Adipocyte (in vitro differentiated cells): Measurements from ENCODE around the gene HSPA5.
"Not testable (repeated sequence)": the region's sequence is repeated elsewhere in the genome, so short reads cannot be mapped to it uniquely, and the experiment has no call there.

Experiments used
- DNase-seq: peaks from one replicate; pipeline ENCODE4 v3.0.0-alpha.2; 2015; ENCODE audit warnings: low read depth
- H3K27me3 ChIP-seq: replicated peaks from 2 replicates; pipeline ENCODE4 v1.7.0; 2013; ENCODE audit warnings: mild to moderate bottlenecking, low read length, moderate library complexity; ENCODE audit not compliant: control insufficient read depth, insufficient read depth
- H3K36me3 ChIP-seq: 2 replicates; pipeline ENCODE4 v1.7.0; 2013; ENCODE audit warnings: low read length, mild to moderate bottlenecking, moderate library complexity; ENCODE audit not compliant: control insufficient read depth, insufficient read depth, severe bottlenecking
- H3K4me1 ChIP-seq: 2 replicates; pipeline ENCODE4 v1.7.0; 2013; ENCODE audit warnings: mild to moderate bottlenecking, low read length, moderate library complexity; ENCODE audit not compliant: control insufficient read depth, insufficient read depth
- H3K4me3 ChIP-seq: 2 replicates; pipeline ENCODE4 v1.7.0; 2013; ENCODE audit warnings: mild to moderate bottlenecking, low read length, moderate library complexity
- H3K9ac ChIP-seq: 2 replicates; pipeline ENCODE4 v1.7.0; 2013; ENCODE audit warnings: mild to moderate bottlenecking, low read length, moderate library complexity
- H3K9me3 ChIP-seq: 2 replicates; pipeline ENCODE4 v1.7.0; 2013; ENCODE audit warnings: mild to moderate bottlenecking, low read length, moderate library complexity; ENCODE audit not compliant: control insufficient read depth

HSPA5 gene

GRCh38 chr9:125240649-125240999 lies 519 bp downstream of the HSPA5 start:
- Histone ChIP-seq H3K4me3 (peak overlapping the region; percentile 99), H3K27me3 (no peaks in the 10 kb centered on the region), H3K9me3 (no peaks in the 10 kb centered on the region), H3K36me3 (peaks cover 44% of the 10 kb centered on the region), H3K4me1 (peaks cover 54% of the 10 kb centered on the region), H3K9ac (peak overlapping the region; percentile 96)
- DNase-seq: peak; percentile 60

GRCh38 chr9:125239631-125240597 lies 1.2 kb downstream of the HSPA5 start:
- Histone ChIP-seq H3K27me3 (no peaks in the 10 kb centered on the region), H3K9me3 (no peaks in the 10 kb centered on the region), H3K4me1 (peaks cover 59% of the 10 kb centered on the region), H3K4me3 (peak overlapping the region; percentile 99), H3K36me3 (peaks cover 51% of the 10 kb centered on the region), H3K9ac (peak overlapping the region; percentile 96)
- peak; percentile 15 for DNase-seq

- Histone ChIP-seq H3K36me3 (peaks cover 55% of the 10 kb centered on the region), H3K27me3 (no peaks in the 10 kb centered on the region), H3K9me3 (no peaks in the 10 kb centered on the region), H3K9ac (peak overlapping the region; percentile 96), H3K4me3 (peak overlapping the region; percentile 99), H3K4me1 (peaks cover 63% of the 10 kb centered on the region)
- DNase-seq: no peak
Measured at GRCh38 chr9:125238915-125239446, 2.2 kb downstream of the HSPA5 start.

GRCh38 chr9:125238127-125238914 lies 2.8 kb downstream of the HSPA5 start:
- Histone ChIP-seq H3K36me3 (peaks cover 55% of the 10 kb centered on the region), H3K4me1 (peaks cover 63% of the 10 kb centered on the region), H3K9ac (peak overlapping the region; percentile 18), H3K9me3 (no peaks in the 10 kb centered on the region), H3K4me3 (peak overlapping the region; percentile 99), H3K27me3 (no peaks in the 10 kb centered on the region)
- no peak for DNase-seq

GRCh38 chr9:125236520-125237159 lies 4.5 kb downstream of the HSPA5 start:
- H3K27me3 ChIP-seq, H3K9me3 ChIP-seq, DNase-seq: not testable (repeated sequence)
- Histone ChIP-seq H3K9ac (peak overlapping the region; percentile 60), H3K4me3 (peak overlapping the region; percentile 99), H3K36me3 (peaks cover 59% of the 10 kb centered on the region), H3K4me1 (peaks cover 52% of the 10 kb centered on the region)

- Histone ChIP-seq H3K4me1 (peaks cover 52% of the 10 kb centered on the region), H3K27me3 (no peaks in the 10 kb centered on the region), H3K36me3 (peaks cover 59% of the 10 kb centered on the region), H3K4me3 (peak overlapping the region; percentile 43), H3K9me3 (no peaks in the 10 kb centered on the region), H3K9ac (peak overlapping the region; percentile 60)
- no peak for DNase-seq
Measured at GRCh38 chr9:125235804-125236519, 5.2 kb downstream of the HSPA5 start.

- not testable (repeated sequence) for DNase-seq, H3K4me3 ChIP-seq, H3K27me3 ChIP-seq, H3K9ac ChIP-seq, H3K9me3 ChIP-seq
- H3K36me3 ChIP-seq: peaks cover 62% of the 10 kb centered on the region
- peaks cover 48% of the 10 kb centered on the region for H3K4me1 ChIP-seq
Measured at GRCh38 chr9:125234099-125234498, 7.0 kb downstream of the HSPA5 start.

GRCh38 chr9:125233678-125234077 lies 7.5 kb downstream of the HSPA5 start:
- Histone ChIP-seq H3K27me3 (no peaks in the 10 kb centered on the region), H3K36me3 (peaks cover 59% of the 10 kb centered on the region), H3K4me1 (peaks cover 44% of the 10 kb centered on the region), H3K9ac (no peak overlapping the region), H3K4me3 (no peak overlapping the region), H3K9me3 (no peaks in the 10 kb centered on the region)
- peak; percentile 90 for DNase-seq

- Histone ChIP-seq H3K27me3 (no peaks in the 10 kb centered on the region), H3K9me3 (no peaks in the 10 kb centered on the region), H3K4me3 (no peak overlapping the region), H3K36me3 (peaks cover 23% of the 10 kb centered on the region), H3K4me1 (no peaks in the 10 kb centered on the region), H3K9ac (no peak overlapping the region)
- no peak for DNase-seq
Measured at GRCh38 chr9:125227761-125228160, 13.4 kb downstream of the HSPA5 start.

- not testable (repeated sequence) for H3K4me1 ChIP-seq, H3K27me3 ChIP-seq, H3K9me3 ChIP-seq, H3K9ac ChIP-seq, DNase-seq, H3K4me3 ChIP-seq
- peaks cover 29% of the 10 kb centered on the region for H3K36me3 ChIP-seq
Measured at GRCh38 chr9:125224858-125225257, 16.3 kb downstream of the HSPA5 start.
